ENCODE data around the gene POLG. TPM values are rescaled to one million over a fixed set of nuclear protein-coding genes. Genes with fewer than 3 reads are reported as not detected.

The POLG gene
- total RNA-seq, 1 experiment from 2014 or later: 60.3 TPM

GRCh38 chr15:89383365-89384175, 48.9 kb upstream of the POLG start:
- no peak overlapping the region for H2BK15ac ChIP-seq (ENCODE audit: low read depth, low read length)
- no peak overlapping the region for H4K8ac ChIP-seq (replicated peaks; ENCODE audit: insufficient read length, low read depth, low read length)
- TF ChIP-seq, protein P1, sequence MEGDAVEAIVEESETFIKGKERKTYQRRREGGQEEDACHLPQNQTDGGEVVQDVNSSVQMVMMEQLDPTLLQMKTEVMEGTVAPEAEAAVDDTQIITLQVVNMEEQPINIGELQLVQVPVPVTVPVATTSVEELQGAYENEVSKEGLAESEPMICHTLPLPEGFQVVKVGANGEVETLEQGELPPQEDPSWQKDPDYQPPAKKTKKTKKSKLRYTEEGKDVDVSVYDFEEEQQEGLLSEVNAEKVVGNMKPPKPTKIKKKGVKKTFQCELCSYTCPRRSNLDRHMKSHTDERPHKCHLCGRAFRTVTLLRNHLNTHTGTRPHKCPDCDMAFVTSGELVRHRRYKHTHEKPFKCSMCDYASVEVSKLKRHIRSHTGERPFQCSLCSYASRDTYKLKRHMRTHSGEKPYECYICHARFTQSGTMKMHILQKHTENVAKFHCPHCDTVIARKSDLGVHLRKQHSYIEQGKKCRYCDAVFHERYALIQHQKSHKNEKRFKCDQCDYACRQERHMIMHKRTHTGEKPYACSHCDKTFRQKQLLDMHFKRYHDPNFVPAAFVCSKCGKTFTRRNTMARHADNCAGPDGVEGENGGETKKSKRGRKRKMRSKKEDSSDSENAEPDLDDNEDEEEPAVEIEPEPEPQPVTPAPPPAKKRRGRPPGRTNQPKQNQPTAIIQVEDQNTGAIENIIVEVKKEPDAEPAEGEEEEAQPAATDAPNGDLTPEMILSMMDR (conservative IDR thresholded peaks at IDR 0.05): no peak
- H3K36me3 Mint-ChIP-seq (ENCODE audit: insufficient read depth in 1 of 3, low read depth in 3 of 3): no peaks in the 10 kb centered on the region
- H3K9me3 ChIP-seq (ENCODE audit: control insufficient read depth, low read depth, low read length): no peaks in the 10 kb centered on the region
- no CpG with 5 or more reads among the region's 10 CpGs for WGBS (ENCODE audit: extremely low coverage, insufficient read length, low lambda C conversion rate)
- no peaks in the 10 kb centered on the region for H3K9me3 Mint-ChIP-seq
- no peak overlapping the region for H3K4me2 ChIP-seq (ENCODE audit: insufficient read depth, insufficient read length, low read length)
- no peaks in the 10 kb centered on the region for H3K23me2 ChIP-seq (ENCODE audit: insufficient read length, low read depth, low read length, poor library complexity, severe bottlenecking)
- peaks cover 95% of the 10 kb centered on the region for H3K27me3 Mint-ChIP-seq (ENCODE audit: low read depth)
- no peak overlapping the region for H3K9ac ChIP-seq (ENCODE audit: extremely low read depth, insufficient read length, low read length)
- no peak overlapping the region for H3K27ac ChIP-seq (ENCODE audit: insufficient read length, low read depth, low read length)
- no peak overlapping the region for H2AFZ ChIP-seq (ENCODE audit: low read length)
- H4K20me1 ChIP-seq (ENCODE audit: control insufficient read depth, insufficient read depth, insufficient read length): no peaks in the 10 kb centered on the region
- H2BK5ac ChIP-seq (ENCODE audit: insufficient read length, low read length): no peak overlapping the region
- no peaks in the 10 kb centered on the region for H3K79me1 ChIP-seq (ENCODE audit: insufficient read depth, low read depth, low read length, poor library complexity, severe bottlenecking)
- H4K91ac ChIP-seq (ENCODE audit: insufficient read length, low read depth, low read length): no peak overlapping the region
- no peak overlapping the region for H2BK20ac ChIP-seq (ENCODE audit: low read depth, low read length, poor library complexity, severe bottlenecking)
- no peaks in the 10 kb centered on the region for H3K79me2 ChIP-seq (ENCODE audit: insufficient read depth, low read length)
- H3K56ac ChIP-seq (ENCODE audit: insufficient read length, low read depth, low read length): no peak overlapping the region
- H3K27me3 ChIP-seq (ENCODE audit: insufficient read depth, low read length): peaks cover 47% of the 10 kb centered on the region
- H3K23ac ChIP-seq (ENCODE audit: insufficient read length, low read depth, low read length): no peak overlapping the region
- H3T11ph ChIP-seq (ENCODE audit: low read length): no peak overlapping the region
- H3K4ac ChIP-seq (ENCODE audit: low read depth, low read length): no peak overlapping the region
- no peaks in the 10 kb centered on the region; the same call in 1 of the 2 replicates for H3K4me1 ChIP-seq (ENCODE audit: insufficient read depth, low read length)
- peaks cover 22 to 32% of the 10 kb centered on the region in 2 experiments for H3K4me1 Mint-ChIP-seq
- H2BK12ac ChIP-seq (ENCODE audit: insufficient read length, low read depth, low read length): no peak overlapping the region
- no peak overlapping the region for H3K27ac Mint-ChIP-seq
- no peak overlapping the region for H3K18ac ChIP-seq (ENCODE audit: insufficient read length, low read depth, low read length)
- no peak overlapping the region for H4K5ac ChIP-seq (ENCODE audit: insufficient read length, low read depth, low read length)
- no peak overlapping the region for H2BK120ac ChIP-seq (ENCODE audit: low read depth, low read length, poor library complexity, severe bottlenecking)
- no peak overlapping the region for H2AK5ac ChIP-seq (ENCODE audit: insufficient read length, low read length)
- no peak overlapping the region for H3K14ac ChIP-seq (ENCODE audit: insufficient read depth, low read length)
- 0 out of 5 replicates have a peak overlapping the region, but pooled peaks of 1 of the 2 experiments have one; percentile 4 for H3K4me3 Mint-ChIP-seq
- DNase-seq: peak; percentile 36
